ENCODE measurements around the gene MCFD2.

- TF ChIP-seq FOXM1 (IDR thresholded peaks at IDR 0.05; ENCODE audit: borderline replicate concordance, low read depth) (no peak), YY1 (IDR thresholded peaks at IDR 0.05; ENCODE audit: low read depth) (no peak)
- TF ChIP-seq, protein P1, sequence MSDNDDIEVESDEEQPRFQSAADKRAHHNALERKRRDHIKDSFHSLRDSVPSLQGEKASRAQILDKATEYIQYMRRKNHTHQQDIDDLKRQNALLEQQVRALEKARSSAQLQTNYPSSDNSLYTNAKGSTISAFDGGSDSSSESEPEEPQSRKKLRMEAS (IDR thresholded peaks at IDR 0.05) = no peak
Observed at GRCh38 chr2:46943881-46944798, 28.5 kb upstream of the MCFD2 start.

Measured in Ishikawa (cell line).